GM19438 (cell line): ENCODE results near the gene TSNAXIP1.
"Not testable (repeated sequence)": the region's sequence is repeated elsewhere in the genome, so short reads cannot be mapped to it uniquely, and the experiment has no call there.

Source experiments
- ATAC-seq: cut with Tn5 transposase; IDR thresholded peaks from one replicate; pipeline ENCODE4 v1.9.1; 2021; ENCODE audit warnings: low read depth; ENCODE audit not compliant: unreplicated experiment

The TSNAXIP1 gene

DNA sequence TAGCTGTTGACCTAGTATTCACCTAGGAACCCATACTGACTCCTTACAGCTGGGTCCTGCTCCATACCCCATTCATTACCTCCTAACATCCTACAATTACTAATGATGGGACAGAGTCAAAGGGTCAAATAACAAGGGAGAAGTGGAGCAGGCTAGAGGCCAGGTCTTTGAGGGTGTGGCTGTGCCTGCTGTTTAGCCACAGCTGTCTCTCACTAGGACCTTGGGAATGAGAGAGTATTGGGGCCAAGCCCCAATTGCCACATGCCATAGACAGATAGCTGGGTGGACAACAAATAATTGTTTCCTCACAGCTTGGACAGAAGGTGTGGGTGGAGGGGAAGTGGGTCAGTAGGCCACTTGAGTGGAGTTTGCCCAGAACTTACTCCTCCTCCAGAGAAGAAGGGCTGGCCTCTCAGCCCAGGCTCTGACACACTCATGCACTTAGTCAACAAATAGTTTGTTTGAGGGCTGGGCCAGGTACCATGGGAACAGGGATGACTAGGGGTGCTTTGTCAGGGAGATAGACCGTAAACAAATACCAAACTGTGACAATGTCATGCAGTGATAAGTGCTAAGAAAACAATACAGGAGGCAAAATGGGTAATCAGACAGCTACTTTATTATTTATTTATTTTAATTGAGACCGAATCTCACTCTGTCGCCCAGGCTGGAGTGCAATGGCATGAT, 51.0 kb downstream of the TSNAXIP1 start:
- ATAC-seq, result no peak

DNA sequence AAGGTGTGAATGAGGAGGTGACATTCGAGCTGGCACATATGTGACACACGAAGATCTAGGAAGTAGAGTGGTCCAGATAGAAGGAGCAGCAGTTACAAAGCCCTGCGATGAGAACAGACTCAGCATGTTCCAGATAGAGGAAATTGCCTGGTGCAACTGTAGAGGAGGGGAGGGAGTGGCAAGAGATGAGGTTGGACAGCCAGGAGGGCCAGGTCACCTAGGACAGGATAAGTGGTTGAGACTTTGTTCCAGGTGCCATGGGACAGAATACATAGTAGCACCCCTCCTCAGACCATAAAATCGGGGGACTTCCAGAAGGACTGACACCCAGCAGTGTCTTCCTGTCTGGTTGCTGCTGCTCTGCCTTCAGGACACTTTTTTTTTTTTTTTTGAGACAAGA, 51.8 kb downstream of the TSNAXIP1 start:
- no peak for ATAC-seq

- no peak for ATAC-seq
Observed at GRCh38 chr16:67860589-67861398, 54.1 kb downstream of the TSNAXIP1 start.

DNA sequence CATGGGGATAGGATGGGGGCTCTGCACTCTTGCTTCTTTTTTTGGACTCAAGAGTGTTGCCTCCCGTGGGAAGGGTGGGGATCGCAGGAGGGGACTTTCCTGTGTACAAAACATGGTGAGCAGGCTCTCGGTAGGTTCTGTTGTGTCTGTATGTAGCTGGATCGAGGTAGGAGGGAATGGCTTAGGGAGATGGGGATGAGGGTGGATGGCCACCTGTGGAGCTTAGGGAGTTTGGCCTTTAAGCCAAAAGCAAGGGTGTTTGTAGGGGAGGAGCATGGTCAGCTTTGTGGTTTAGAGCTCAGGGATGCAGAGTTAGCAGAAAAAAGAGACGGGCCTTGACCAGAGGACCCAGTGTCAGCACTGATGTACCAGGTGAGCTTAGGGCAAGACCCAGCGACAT, 55.2 kb downstream of the TSNAXIP1 start:
- ATAC-seq, result no peak

DNA sequence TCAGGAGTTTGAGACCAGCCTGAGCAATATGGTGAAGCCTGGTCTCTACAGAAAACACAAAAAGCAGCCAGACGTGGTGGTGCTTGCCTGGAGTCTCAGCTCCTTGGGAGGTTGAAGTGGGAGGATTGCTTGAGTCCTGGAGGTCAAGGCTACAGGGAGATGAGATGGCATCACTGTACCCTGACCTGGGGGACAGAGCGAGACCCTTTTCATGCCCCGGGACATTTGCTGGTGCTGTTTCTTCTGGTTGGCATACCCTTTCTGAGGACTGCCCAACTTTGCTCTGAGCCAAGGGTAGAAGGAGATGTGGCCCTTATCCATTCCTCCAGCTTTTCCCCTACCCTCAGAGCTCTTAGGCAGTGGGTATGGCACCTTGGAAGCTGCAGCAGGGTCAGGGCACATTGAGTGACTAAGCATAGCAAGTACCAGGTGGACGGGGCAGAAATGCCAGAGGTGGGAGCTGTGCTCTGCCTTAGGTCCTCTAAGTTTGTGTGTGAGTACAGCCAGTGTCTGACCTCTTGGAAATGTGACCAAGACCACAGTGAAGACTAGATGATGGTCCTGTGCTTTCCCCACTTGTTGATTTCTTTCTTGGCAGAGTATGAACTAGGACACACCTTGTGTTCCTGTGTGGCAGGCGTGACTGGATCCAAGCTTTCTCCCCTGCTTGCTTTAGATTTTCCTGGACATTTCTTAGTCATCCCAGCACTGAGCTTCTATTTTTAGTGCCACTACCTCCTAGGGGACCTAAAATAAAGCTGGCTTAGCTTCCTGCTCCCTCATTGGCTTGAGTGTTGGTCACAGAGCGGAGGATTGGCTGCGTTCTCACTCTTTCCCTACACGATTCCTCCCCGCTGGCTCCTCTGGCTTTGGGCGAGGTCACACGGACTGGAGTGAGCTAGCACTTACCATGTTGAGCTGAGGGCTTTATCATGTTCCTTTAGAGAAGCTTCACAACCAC, 56.2 kb downstream of the TSNAXIP1 start:
- ATAC-seq, result no peak

DNA sequence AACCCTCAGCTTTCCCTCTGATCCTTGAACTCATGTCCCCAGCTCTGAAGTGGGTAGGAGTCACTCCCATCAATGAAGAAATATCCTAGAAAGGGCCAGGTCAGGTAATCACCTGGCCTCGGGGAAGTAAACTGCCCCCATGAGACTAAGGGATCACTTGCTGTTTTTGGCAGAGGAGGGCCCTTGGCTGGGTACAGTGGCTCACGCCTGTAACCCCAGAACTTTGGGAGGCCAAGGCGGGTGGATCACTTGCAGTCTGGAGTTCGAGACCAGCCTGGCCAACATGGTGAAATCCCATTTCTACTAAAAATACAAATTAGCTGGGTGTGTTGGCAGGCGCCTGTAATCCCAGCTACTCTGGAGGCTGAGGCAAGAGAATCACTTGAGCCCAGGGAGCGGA, 57.4 kb downstream of the TSNAXIP1 start:
- not testable (repeated sequence) for ATAC-seq

GRCh38 chr16:67864594-67864993, 57.9 kb downstream of the TSNAXIP1 start:
- ATAC-seq, result no peak

DNA sequence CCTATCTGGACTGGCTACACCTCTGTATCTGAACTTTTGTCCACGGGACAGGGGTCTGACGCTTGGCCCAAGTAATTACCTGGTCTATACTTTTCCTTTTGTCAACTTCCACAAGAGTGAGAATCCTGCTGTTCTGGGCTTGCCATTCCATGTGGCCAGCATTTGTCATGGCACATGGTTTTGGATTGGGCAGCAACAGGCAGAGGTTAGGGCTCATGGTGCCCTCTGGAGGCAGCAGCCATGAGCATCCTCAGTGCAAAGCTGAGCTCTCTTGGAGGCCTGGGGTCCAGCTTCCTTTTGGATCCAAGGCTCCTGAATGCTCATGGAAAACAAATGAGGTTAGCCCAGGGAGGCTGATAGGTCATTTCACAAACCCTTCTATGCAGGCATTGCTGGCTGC, 58.6 kb downstream of the TSNAXIP1 start:
- no peak for ATAC-seq

- ATAC-seq, result no peak
Observed at GRCh38 chr16:67868290-67868689, 61.6 kb downstream of the TSNAXIP1 start.

- no peak for ATAC-seq
Observed at GRCh38 chr16:67869653-67870052, 63.0 kb downstream of the TSNAXIP1 start.

GRCh38 chr16:67871256-67871655, 64.6 kb downstream of the TSNAXIP1 start:
- no peak for ATAC-seq

- no peak for ATAC-seq
Observed at GRCh38 chr16:67872131-67872630, 65.5 kb downstream of the TSNAXIP1 start.

GRCh38 chr16:67872631-67873434, 66.1 kb downstream of the TSNAXIP1 start, which contains the start of gene EDC4:
EDC4 (plus strand) TSS chr16:67873052; CDS start chr16:67873262, 210 bp downstream.
- peak; percentile 80 for ATAC-seq

DNA sequence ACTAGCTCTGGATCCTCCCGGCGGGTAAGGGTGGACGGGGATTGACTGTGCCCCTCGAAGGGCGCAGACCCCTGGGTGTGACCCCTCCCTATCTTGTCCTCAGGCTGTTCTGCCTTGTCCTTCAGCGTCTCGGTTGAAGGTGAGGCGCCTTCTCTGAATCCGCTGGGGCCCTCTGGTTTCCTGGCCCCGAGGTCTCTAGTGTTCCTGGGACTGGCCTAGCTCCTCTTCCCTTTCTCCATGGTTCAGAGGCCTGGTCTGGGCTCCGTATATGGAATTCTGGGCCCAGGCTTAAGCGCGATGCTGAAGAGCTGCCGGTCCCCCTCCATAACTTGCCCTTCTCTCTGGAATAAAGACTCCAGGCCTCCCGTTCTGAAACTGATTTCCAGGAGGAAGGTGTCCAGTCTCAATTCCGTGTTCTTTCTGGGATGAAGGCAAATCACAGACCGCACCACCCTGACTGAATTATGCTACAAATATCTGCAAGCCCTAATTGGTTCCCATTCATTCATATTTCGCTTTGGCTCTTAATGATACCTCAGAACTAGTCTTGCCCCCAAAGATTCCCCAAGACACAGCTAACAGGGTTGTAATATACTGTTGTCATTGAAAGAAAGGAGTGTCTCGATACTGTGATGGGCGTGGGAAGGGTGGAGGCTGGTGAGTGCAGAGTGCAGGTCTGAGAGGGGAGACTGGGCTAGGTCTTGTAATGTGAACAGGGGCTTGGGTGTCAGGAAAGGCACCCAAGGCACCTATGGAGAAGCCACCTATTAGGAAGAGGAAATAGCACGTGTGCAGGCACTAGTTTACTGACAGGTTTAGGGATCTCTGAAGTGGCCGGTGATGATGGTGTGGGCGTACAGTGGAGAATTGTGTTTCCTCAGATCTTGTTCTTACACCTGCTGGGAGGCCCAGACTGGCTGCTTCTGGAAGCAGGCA, 67.0 kb downstream of the TSNAXIP1 start:
- no peak for ATAC-seq

DNA sequence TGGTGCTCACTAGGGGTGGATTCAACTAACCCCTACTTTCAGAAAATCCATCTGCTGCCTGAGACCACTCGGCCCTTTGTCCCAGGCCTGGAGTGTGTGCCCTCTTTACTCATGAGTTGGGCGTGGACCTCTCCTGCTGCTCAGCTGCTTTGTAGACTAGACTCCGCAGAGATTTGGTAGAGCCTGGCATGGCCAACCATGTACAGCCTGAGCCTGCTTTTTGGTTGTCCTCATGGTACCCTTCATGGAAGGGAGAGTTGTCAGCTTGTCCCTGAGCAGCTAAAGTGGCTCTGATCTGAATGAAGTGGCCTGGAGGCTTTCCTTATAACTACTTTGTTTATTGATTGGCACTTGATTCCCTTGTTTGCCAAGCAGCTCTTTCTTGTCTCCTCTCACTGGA, 67.7 kb downstream of the TSNAXIP1 start:
- no peak for ATAC-seq

DNA sequence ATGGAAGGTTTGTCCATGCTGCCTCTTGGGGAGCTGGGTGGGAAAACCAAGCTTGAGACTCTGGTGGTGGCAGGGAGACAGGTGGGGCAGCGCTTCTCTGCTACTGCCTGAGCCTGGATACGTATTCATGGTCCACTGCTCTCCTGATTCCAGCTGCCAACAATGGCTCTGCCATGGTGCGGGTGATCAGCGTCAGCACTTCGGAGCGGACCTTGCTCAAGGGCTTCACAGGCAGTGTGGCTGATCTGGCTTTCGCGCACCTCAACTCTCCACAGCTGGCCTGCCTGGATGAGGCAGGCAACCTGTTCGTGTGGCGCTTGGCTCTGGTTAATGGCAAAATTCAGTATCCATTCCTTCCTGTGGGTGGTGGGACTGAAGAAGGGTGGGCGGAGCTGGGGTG, 70.4 kb downstream of the TSNAXIP1 start:
- ATAC-seq, result no peak
